T-cell (primary cell): Measurements from ENCODE around the gene TCTN1. TPM values are rescaled to one million over a fixed set of nuclear protein-coding genes. Genes with fewer than 3 reads are reported as not detected.
"Not testable (repeated sequence)": the region's sequence is repeated elsewhere in the genome, so short reads cannot be mapped to it uniquely, and the experiment has no call there.

Experiments used
- ATAC-seq, 4 experiments: fragments of 200-7000 bp in 3 of 4; fragments of 150-1000 bp in 1 of 4; cut with Tn5 transposase; replicated peaks in 1 of 4; 1 replicate in 3 of 4; 2 replicates in 1 of 4; pipeline ENCODE4 v1.10.0; 2021; ENCODE audit warnings: moderate library complexity in 3 of 4, mild to moderate bottlenecking in 2 of 4, moderate number of reproducible peaks in 1 of 4
- CTCF ChIA-PET, 2 donors: fragments of 300-600 bp; sonication (Branson Sonifier 250); formaldehyde crosslinking; loops; one replicate each; lab custom pipeline; 2022; ENCODE audit warnings: antibody characterized with exemption in 2 of 2; lab: Charles Lee
- POLR2A ChIA-PET, 2 donors: fragments of 300-600 bp; sonication (Branson Sonifier 250); formaldehyde crosslinking; loops; one replicate each; lab custom pipeline; 2022; ENCODE audit warnings: antibody characterized with exemption in 2 of 2; lab: Charles Lee
- DNase-seq, 35 experiments: peaks; one replicate each; pipeline versions ENCODE4 v3.0.0 to v3.0.0-alpha.2; 2013 to 2023
- H3K27ac ChIP-seq: one replicate; pipeline ENCODE4 v1.5.1; 2013; ENCODE audit warnings: low read length
- H3K27me3 ChIP-seq, 2 experiments: replicated peaks in 1 of 2; 1 replicate in 1 of 2; 2 replicates in 1 of 2; pipeline versions ENCODE4 v1.6.1 to v1.7.0; 2013; ENCODE audit warnings: low read length in 1 of 2, mixed read lengths in 1 of 2; ENCODE audit not compliant: control insufficient read depth in 2 of 2, insufficient read depth in 2 of 2; ENCODE audit errors: extremely low read depth in 1 of 2
- H3K36me3 ChIP-seq, 2 donors: 1 replicate in 1 of 2; 2 replicates in 1 of 2; pipeline versions ENCODE4 v1.6.1 to v1.7.0; 2013; ENCODE audit warnings: low read length in 1 of 2; ENCODE audit not compliant: control insufficient read depth in 2 of 2, insufficient read depth in 1 of 2; ENCODE audit errors: extremely low read depth in 1 of 2
- H3K4me1 ChIP-seq, 2 experiments: 1 replicate in 1 of 2; 2 replicates in 1 of 2; pipeline versions ENCODE4 v1.6.1 to v1.7.0; 2013; ENCODE audit warnings: low read length in 2 of 2, mixed read lengths in 1 of 2; ENCODE audit not compliant: insufficient read depth in 2 of 2, control insufficient read depth in 1 of 2; ENCODE audit errors: extremely low read depth in 1 of 2
- H3K4me3 ChIP-seq, 2 donors: 1 replicate in 1 of 2; 2 replicates in 1 of 2; pipeline versions ENCODE4 v1.5.1 to v1.7.0; 2013; ENCODE audit warnings: mild to moderate bottlenecking in 2 of 2, low read length in 1 of 2, moderate library complexity in 1 of 2; ENCODE audit not compliant: control insufficient read depth in 1 of 2; ENCODE audit errors: extremely low read depth in 1 of 2
- H3K9me3 ChIP-seq: 2 replicates; pipeline ENCODE4 v1.7.0; 2013
- H3K27ac Mint-ChIP-seq, 2 donors: one replicate each; pipeline ENCODE4 v1.8.0; 2020 to 2021; ENCODE audit warnings: mild to moderate bottlenecking in 2 of 2, mixed read lengths in 2 of 2
- H3K27me3 Mint-ChIP-seq, 2 donors: one replicate each; pipeline ENCODE4 v1.8.0; 2021 to 2022; ENCODE audit warnings: mixed read lengths in 2 of 2
- H3K36me3 Mint-ChIP-seq: one replicate; pipeline ENCODE4 v1.8.0; 2021; ENCODE audit warnings: mixed read lengths
- H3K4me1 Mint-ChIP-seq, 3 donors: one replicate each; pipeline ENCODE4 v1.8.0; 2020 to 2022; ENCODE audit warnings: mixed read lengths in 3 of 3, mild to moderate bottlenecking in 1 of 3
- H3K4me3 Mint-ChIP-seq, 3 donors: one replicate each; pipeline ENCODE4 v1.8.0; 2020 to 2022; ENCODE audit warnings: mild to moderate bottlenecking in 3 of 3, mixed read lengths in 3 of 3, moderate library complexity in 3 of 3
- H3K9me3 Mint-ChIP-seq, 3 donors: one replicate each; pipeline ENCODE4 v1.8.0; 2020 to 2022; ENCODE audit warnings: mixed read lengths in 3 of 3
- WGBS: methylation state at CpG from one replicate; pipeline ENCODE4 v1.1.5; 2013; ENCODE audit warnings: missing lambda C conversion rate; ENCODE audit not compliant: insufficient coverage; 5-methylcytosine and 5-hydroxymethylcytosine counted together
- total RNA-seq, 35 experiments: library from RNA in 6 of 35; stranded (reverse) in 6 of 35; fragments of 120-200 nt in 1 of 35; gene quantifications; one replicate each; pipeline versions ENCODE4 v1.2.1 to v1.2.4 and lab custom pipeline; 2013 to 2026

TCTN1 gene
- total RNA-seq, 5 donors from 2014 or later (not counting 1 experiment from before 2014, with no cell fraction given) = 8.8 to 14.1 (median 11.5) TPM

DNA sequence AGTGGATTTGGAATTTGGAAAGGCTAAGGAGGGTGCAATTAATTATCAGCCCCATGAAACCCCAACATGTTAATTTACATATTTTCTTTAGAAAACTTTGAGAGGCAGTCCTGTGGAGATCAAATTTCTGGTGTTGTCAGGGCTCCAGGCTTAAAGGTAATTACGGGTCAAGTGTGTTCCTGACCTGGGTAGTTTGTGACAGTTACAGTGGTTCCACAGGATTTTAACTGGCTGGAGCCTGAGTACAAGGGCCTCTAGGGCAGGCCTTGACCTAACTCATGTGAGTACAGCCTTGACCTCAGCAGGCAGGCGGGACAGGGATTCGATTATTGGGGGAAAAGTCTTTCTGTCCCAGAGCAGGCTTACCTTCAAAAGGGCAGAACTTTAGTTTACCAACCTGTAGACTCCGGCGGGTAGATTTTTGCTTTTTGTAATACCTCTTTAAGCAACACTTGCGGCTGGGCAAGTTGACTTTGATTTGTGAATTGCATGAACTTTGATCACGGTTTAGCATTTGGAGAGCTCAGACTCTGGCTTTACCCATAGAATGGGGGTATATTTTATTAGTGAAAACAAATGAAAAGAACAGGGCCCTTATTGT is 22.4 kb upstream of the TCTN1 start:
- Mint-ChIP-seq H3K27ac (peak overlapping the region; percentile 93 to 97), H3K9me3 (no peaks in the 10 kb centered on the region), H3K36me3 (no peaks in the 10 kb centered on the region), H3K4me3 (peak overlapping the region in 1 of 3 donors; percentile 56), H3K4me1 (peaks cover 23 to 31% (median 24%) of the 10 kb centered on the region in 3 donors), H3K27me3 (no peaks in the 10 kb centered on the region)
- Histone ChIP-seq H3K27ac (peak overlapping the region; percentile 85), H3K27me3 (no peaks in the 10 kb centered on the region), H3K4me1 (peaks cover 6 to 16% of the 10 kb centered on the region in 2 experiments), H3K4me3 (no peak overlapping the region), H3K36me3 (no peaks in the 10 kb centered on the region), H3K9me3 (no peaks in the 10 kb centered on the region)
- ATAC-seq (no peak), DNase-seq (no peak)
- ChIA-PET POLR2A (interaction anchor here in 1 of 2 donors (0.6 to 1.0 kb wide), 4 partner anchors 56 to 514 kb away, joined by 4 to 21 read pairs (median 8); partner anchors contain the start of gene ARPC3), CTCF (interaction anchor here in 1 of 2 donors (0.7 to 1.2 kb wide), 3 partner anchors 10 to 39 kb away, joined by 3 to 9 read pairs (median 3); no protein-coding TSS in a partner anchor)
- WGBS = 69% methylated on average over 4 of the region's 7 CpGs

DNA sequence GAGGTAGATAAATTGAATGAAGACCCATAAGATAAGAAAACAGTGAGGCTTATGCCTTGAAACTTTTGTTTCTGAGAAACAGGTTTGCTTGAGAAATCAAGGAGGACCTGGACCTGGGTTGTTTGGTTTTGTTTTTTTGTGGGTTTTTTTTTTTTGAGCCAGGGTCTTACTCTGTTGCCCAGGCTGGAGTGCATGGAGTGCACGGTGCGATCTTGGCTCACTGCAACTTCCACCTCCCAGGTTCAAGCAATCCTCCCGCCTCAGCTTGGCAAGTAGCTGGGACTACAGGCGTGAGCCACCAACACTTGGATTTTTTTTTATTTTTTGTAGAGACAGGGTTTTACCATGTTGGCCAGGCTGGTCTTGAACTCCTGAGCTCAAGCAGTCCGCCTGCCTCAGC is 21.9 kb upstream of the TCTN1 start:
- Mint-ChIP-seq H3K4me1 (peaks cover 23 to 31% (median 24%) of the 10 kb centered on the region in 3 donors), H3K36me3 (no peaks in the 10 kb centered on the region), H3K4me3 (no peak overlapping the region), H3K27ac (peak overlapping the region; percentile 93 to 97), H3K9me3 (no peaks in the 10 kb centered on the region), H3K27me3 (no peaks in the 10 kb centered on the region)
- H3K36me3 ChIP-seq = no peaks in the 10 kb centered on the region
- H3K27ac ChIP-seq = no peak overlapping the region
- ChIA-PET POLR2A (interaction anchor here in 1 of 2 donors (0.6 kb wide), 1 partner anchor 57 kb away, joined by 4 read pairs; no protein-coding TSS in a partner anchor), CTCF (interaction anchor here in 1 of 2 donors (0.7 to 1.2 kb wide), 3 partner anchors 10 to 40 kb away, joined by 3 to 9 read pairs (median 3); no protein-coding TSS in a partner anchor)
- WGBS = 100% methylated on average over 1 of the region's 5 CpGs
- H3K9me3 ChIP-seq = no peaks in the 10 kb centered on the region
- H3K27me3 ChIP-seq = no peaks in the 10 kb centered on the region
- no peak overlapping the region for H3K4me3 ChIP-seq
- ATAC-seq (no peak), DNase-seq (no peak)
- H3K4me1 ChIP-seq = peaks cover 6 to 16% of the 10 kb centered on the region in 2 experiments

DNA sequence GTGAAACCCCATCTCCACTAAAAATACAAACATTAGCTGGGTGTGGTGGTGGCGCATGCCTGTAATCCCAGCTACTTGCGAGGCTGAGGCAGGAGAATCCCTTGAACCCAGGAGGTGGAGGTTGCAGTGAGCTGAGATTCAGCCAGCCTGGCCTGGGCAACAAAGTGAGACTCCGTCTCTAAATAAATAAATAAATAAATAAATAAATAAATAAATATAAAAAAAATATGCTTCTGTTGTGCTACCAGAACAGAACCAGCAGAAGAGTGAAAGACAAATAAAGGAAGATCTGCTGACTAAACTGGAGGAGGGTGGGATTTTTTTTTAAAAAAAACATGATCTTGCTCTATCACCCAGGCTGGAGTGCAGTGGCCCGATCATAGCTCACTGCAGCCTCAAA is 21.0 kb upstream of the TCTN1 start:
- CTCF ChIA-PET = interaction anchor here (0.6 to 1.2 kb wide), 6 partner anchors 9 to 1014 kb away, joined by 3 to 9 read pairs (median 4); no protein-coding TSS in a partner anchor
- WGBS = no CpG with 5 or more reads among the region's 4 CpGs
- not testable (repeated sequence) for H3K4me3 Mint-ChIP-seq, H3K27me3 ChIP-seq, H3K36me3 ChIP-seq, H3K36me3 Mint-ChIP-seq, H3K27me3 Mint-ChIP-seq, ATAC-seq, DNase-seq, H3K9me3 Mint-ChIP-seq, H3K27ac ChIP-seq, H3K9me3 ChIP-seq, H3K4me3 ChIP-seq, H3K27ac Mint-ChIP-seq
- H3K4me1 ChIP-seq = peaks cover 6 to 16% of the 10 kb centered on the region in 2 experiments
- peaks cover 23 to 28% (median 24%) of the 10 kb centered on the region in 3 donors for H3K4me1 Mint-ChIP-seq
- POLR2A ChIA-PET = interaction anchor here in 1 of 2 donors (0.6 kb wide), 1 partner anchor 45 kb away, joined by 8 read pairs; no protein-coding TSS in a partner anchor

DNA sequence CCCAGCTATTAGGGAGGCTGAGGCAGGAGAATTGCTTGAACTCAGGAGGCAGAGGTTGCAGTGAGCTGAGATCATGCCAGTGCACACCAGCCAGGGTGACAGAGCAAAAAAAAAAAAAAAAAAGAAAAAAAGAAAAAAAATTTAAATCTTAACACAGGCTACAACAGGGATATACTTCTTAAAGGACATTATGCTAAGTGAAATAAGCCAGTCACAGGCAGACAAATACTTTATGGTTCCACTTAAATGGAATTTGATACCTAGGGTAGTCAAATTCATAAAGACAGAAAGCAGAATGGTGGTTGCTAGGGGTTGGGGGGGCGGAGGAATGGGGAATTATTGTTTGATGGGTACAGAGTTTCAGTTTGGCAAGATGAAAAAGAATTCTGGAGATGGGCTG is 16.0 kb upstream of the TCTN1 start:
- ChIA-PET POLR2A (no interaction called here), CTCF (interaction anchor here in 1 of 2 donors (0.7 kb wide), 1 partner anchor 46 kb away, joined by 5 read pairs; no protein-coding TSS in a partner anchor)
- 80% methylated on average over 1 of the region's 1 CpG for WGBS
- H3K4me1 ChIP-seq = peaks cover 0 to 4% of the 10 kb centered on the region in 2 experiments
- Mint-ChIP-seq H3K27me3 (no peaks in the 10 kb centered on the region), H3K9me3 (no peaks in the 10 kb centered on the region), H3K4me1 (peaks cover 7 to 9% (median 8%) of the 10 kb centered on the region in 3 donors), H3K4me3 (no peak overlapping the region), H3K27ac (no peak overlapping the region), H3K36me3 (no peaks in the 10 kb centered on the region)
- ATAC-seq = no peak
- no peaks in the 10 kb centered on the region for H3K36me3 ChIP-seq
- H3K27ac ChIP-seq = no peak overlapping the region
- H3K9me3 ChIP-seq = no peaks in the 10 kb centered on the region
- no peak overlapping the region for H3K4me3 ChIP-seq
- DNase-seq = no peak
- H3K27me3 ChIP-seq = no peaks in the 10 kb centered on the region

DNA sequence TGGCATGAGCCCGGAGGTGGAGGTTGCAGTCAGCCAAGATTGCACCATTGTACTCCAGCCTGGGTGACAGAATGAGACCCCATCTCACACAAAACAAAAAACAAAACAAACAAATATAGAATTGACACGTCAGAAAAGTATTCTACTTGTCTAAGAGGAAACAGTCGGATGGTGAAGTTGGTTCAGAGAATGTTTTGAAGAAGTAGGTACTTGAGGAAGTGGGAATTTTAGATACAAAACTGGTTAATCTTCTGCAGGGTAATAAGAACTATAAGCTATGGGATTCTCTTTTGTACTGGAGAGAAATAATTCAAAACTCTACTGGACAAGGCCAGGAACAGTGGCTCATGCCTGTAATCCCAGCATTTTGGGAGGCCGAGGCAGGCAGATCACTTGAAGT is 14.6 kb upstream of the TCTN1 start:
- POLR2A ChIA-PET = interaction anchor here in 1 of 2 donors (0.6 kb wide), 1 partner anchor 30 kb away, joined by 3 read pairs; no protein-coding TSS in a partner anchor
- Histone ChIP-seq H3K4me1 (peaks cover 0 to 4% of the 10 kb centered on the region in 2 experiments), H3K27me3 (no peaks in the 10 kb centered on the region), H3K27ac (no peak overlapping the region), H3K9me3 (no peaks in the 10 kb centered on the region), H3K36me3 (no peaks in the 10 kb centered on the region), H3K4me3 (no peak overlapping the region)
- no peak overlapping the region for H3K27ac Mint-ChIP-seq
- no peaks in the 10 kb centered on the region for H3K36me3 Mint-ChIP-seq
- CTCF ChIA-PET = interaction anchor here (0.6 to 5.2 kb wide), 16 partner anchors 14 to 1451 kb away, joined by 3 to 99 read pairs (median 10); partner anchors contain the start of genes ARPC3 (in 2 of the 2), FAM216A (in 1 of the 2) and GPN3 (in 1 of the 2)
- H3K27me3 Mint-ChIP-seq = no peaks in the 10 kb centered on the region
- ATAC-seq (no peak), DNase-seq (no peak)
- H3K9me3 Mint-ChIP-seq = no peaks in the 10 kb centered on the region
- H3K4me1 Mint-ChIP-seq = peaks cover 7 to 11% (median 8%) of the 10 kb centered on the region in 3 donors
- no CpG with 5 or more reads among the region's 4 CpGs for WGBS
- H3K4me3 Mint-ChIP-seq = no peak overlapping the region

- Histone ChIP-seq H3K27me3 (no peaks in the 10 kb centered on the region), H3K4me1 (peaks cover 0 to 6% of the 10 kb centered on the region in 2 experiments), H3K4me3 (no peak overlapping the region), H3K36me3 (no peaks in the 10 kb centered on the region), H3K9me3 (no peaks in the 10 kb centered on the region), H3K27ac (no peak overlapping the region)
- ATAC-seq (peak in 3 of 4 experiments; percentile 44 to 54 (median 46)), DNase-seq (peak in 1 of 35 experiments; percentile 71)
- Mint-ChIP-seq H3K9me3 (no peaks in the 10 kb centered on the region), H3K4me3 (no peak overlapping the region), H3K27ac (peak overlapping the region; percentile 53 to 54), H3K27me3 (no peaks in the 10 kb centered on the region), H3K36me3 (no peaks in the 10 kb centered on the region), H3K4me1 (peaks cover 8 to 14% (median 9%) of the 10 kb centered on the region in 3 donors)
- CTCF ChIA-PET = interaction anchor here (0.5 to 5.2 kb wide), 40 partner anchors 14 to 1452 kb away, joined by 3 to 99 read pairs (median 4); partner anchors contain the start of genes ARPC3 (in 2 of the 2), FAM216A (in 1 of the 2), GPN3 (in 1 of the 2) and RAD9B (in 1 of the 2)
- WGBS = no CpG with 5 or more reads among the region's 4 CpGs
- POLR2A ChIA-PET = interaction anchor here (0.5 to 0.7 kb wide), 5 partner anchors 31 to 307 kb away, joined by 3 read pairs; no protein-coding TSS in a partner anchor
Observed at GRCh38 chr12:110600254-110600653, 13.7 kb upstream of the TCTN1 start.
